ENCODE measurements around the gene GJB5.

The GJB5 gene

DNA sequence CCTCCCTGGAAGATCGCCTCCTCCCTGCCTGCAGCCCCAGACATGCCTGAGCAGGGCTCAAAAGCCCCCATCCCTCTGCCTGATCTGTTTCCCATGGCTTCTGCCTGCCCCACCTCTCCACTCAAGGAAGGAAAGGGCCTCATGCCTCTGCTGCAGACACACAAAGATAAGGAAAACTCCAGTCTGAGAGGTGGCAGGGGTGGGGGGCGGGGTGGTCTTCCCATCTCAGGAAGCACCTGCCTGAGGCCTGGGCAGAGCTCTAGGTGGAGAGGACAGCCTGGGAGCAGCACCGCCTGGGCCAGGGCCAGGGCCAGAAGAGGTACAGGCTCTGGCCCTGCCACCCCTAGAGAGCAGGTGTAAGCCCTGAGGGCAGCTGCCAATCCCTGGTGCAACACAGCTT, 22.1 kb downstream of the GJB5 start:
- DNase-seq (ENCODE audit: low spot score) = no peak

DNA sequence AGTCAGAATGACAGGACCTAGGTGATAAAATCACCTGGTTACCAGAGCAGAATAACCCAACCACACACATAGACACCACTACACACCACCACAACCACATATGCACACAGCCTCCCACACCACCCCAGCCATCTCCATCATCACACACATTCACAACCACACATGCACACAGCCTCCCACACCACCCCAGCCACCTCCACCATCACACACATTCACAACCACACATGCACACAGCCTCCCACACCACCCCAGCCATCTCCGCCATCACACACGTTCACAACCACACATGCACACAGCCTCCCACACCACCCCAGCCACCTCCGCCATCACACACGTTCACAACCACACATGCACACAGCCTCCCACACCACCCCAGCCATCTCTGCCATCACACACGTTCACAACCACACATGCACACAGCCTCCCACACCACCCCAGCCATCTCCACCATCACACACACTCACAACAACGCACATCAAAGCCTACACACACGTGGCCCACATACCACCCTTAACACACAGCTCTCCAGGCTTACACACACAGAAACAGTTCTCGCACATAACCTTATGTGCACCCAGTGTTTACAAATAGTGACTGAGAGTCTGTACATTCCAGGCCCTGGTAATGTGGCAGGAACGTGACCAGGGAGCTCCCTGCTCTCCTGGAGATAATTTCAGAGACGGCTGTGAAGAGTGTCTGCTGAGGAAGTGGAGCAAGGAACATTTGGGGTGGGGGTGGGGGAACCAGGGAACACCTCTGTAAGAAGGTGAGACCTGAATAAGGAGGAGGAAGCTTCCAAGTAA, 22.9 kb downstream of the GJB5 start:
- no peak for DNase-seq (ENCODE audit: low spot score)

DNA sequence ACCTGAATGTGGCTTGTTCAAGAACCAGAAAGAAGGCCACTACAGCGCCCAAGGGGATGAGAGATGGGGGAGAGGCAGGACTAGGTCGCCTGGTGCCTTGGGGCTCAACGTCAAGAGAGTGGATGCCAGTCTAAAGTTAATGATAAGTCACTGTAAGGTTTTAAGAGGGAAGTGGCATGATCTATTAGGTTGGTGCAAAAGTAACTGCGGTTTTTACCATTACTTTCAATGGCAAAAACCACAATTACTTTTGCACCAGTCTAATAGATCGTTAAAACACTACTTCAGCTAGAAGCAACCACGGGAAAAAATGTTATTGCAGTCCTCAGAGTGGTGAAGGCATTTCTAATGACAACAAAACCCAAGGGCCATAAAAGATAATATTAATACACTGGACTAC, 23.5 kb downstream of the GJB5 start:
- DNase-seq (ENCODE audit: low spot score) = no peak

DNA sequence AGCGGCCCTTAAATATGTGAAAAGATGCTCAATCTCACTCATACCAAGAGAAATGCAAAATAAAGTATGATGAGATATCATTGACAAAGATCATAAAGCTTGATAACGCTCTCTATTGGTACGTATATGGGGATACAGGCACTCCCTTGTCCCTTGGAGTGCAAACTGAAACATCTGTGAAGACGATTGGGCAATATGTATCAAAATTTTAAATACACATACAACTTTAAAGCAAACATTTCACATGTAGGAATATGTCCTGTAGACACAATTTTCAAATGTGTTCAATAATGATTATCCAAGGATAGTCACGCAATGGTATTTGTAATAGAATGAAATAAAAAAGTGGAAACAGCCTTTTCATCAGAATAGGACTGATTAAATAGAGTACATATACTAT, 24.2 kb downstream of the GJB5 start:
- DNase-seq (ENCODE audit: low spot score) = no peak

DNA sequence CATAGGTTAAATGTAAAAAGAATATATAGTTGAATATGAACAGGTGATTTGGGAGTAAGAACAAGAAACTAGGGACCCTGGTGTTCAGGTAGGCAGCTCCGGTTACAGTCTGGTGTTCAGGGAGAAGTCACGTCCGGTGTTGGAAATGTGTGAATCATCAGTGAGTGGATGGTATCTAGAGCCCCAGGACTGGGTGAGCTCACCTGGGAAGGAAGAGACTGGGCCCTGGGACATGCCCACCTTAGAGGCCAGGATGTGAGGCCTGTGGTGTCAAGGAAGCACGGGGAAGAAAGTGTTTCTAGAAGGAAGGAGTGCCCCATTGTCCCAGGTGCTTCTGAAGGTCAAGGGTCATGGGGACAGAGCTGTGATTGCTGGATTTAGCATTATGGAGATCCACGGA, 24.7 kb downstream of the GJB5 start:
- no peak for DNase-seq (ENCODE audit: low spot score)

DNA sequence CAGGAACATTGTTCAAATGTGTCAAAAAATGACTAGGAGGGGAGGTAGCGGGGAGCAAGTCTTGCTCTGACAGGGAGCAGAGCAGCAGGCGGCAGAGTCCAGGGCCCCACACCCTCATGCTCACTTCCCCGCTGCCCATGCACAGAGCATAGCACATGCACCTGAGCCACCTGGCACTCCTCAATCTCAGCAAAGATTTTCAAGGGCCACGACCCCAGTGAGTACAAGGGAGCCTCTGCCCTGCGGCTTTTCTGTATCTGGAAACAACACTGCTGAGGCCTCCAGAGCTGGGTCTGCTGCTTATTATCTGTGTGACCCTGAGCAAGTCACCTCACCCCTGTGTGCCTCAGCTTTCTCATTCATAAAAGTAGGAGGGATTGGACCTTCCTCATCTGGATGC, 25.1 kb downstream of the GJB5 start:
- DNase-seq (ENCODE audit: low spot score) = no peak

DNA sequence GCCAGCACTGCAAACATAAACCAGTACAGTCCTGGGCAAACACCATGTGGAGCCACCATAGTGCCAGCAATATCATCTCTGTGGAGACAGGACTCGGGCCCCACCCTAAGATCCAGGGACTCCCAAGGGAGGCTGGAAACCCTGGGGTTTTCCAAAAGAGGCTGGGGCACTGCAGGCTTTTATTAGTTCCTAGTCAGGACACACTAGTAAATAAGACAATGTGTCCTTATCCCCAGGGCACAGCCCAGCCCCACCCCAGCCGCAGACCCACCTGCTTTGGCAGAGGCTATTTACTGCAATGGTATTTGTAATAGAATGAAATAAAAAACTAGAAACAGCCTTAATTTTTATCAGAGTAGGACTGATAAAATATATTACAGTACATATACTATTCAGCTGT, 25.7 kb downstream of the GJB5 start:
- DNase-seq (ENCODE audit: low spot score) = no peak

DNA sequence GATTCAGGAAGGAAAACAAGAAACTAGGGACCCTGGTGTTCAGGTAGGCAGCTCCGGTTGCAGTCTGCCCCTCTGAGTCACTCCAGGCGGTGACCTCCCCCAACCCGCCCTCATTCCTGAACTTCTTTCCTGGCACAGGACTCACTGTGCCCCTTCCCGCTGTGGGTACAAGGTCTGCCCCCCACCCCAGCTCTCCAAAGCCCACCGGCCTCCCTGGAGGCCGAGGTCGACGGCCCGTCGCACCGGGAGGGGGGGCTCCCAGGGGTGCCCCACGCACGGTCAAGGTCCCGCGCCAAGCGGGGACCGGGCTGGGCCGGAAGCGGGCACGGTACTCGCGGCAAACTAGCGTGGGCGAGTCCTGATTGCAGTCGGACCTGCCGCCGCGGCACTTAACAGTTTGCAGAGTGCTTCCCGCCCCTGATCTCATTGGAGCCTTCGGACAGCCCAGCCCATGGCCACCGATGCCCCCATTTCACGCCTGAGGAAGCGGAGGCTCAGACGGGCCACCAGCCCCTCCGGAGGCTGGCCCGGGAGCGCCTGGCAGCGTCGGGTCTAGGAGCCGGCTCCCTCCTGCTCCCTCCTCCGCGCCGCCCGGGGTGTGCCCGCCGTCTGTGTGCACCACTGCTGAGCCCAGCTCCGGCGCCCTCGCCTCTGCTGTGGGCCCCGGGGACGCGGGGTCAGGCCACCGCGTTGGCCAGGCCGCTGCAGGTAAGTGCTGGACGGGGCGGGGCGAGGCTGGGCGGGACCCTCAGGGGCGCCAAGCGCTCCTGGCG, 26.4 kb downstream of the GJB5 start, which contains the start of gene GJB3:
Gene GJB3 (plus strand): TSS at position 144 of the 773 bp plus-strand sequence. CDS start 3,549 bp downstream, outside the sequence.
- DNase-seq (ENCODE audit: low spot score) = peak; percentile 66

DNA sequence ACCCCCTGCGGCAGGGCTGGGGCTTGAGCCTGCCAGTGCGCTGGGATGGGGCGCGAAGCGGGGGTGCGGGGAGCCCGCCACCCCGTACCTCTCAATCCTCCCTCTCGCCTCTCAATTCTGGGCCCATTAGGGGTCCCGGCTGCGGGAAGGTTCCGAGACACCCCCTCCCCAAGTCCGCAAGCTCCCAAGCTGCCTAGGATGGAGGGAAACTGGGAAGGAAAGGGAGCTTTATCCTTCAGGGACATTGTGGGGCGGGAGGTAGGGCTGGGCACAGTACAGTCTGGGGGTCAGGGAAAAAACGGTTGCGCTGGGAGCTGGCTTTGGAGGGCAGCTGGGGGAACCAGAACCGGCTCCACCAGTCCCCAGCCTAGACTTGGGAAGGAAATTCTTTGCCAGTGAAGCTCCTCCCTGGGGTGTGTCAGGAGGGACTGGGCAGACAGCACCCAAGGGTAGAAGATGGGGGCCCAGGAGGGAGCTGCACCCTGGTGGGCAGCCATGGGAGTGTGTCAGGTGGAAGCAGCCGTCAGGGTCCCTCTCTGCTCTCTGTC, 27.1 kb downstream of the GJB5 start:
- DNase-seq (ENCODE audit: low spot score) = no peak

DNA sequence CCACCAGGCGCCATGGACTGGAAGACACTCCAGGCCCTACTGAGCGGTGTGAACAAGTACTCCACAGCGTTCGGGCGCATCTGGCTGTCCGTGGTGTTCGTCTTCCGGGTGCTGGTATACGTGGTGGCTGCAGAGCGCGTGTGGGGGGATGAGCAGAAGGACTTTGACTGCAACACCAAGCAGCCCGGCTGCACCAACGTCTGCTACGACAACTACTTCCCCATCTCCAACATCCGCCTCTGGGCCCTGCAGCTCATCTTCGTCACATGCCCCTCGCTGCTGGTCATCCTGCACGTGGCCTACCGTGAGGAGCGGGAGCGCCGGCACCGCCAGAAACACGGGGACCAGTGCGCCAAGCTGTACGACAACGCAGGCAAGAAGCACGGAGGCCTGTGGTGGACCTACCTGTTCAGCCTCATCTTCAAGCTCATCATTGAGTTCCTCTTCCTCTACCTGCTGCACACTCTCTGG, 29.9 kb downstream of the GJB5 start:
- no peak for DNase-seq (ENCODE audit: low spot score)

DNA sequence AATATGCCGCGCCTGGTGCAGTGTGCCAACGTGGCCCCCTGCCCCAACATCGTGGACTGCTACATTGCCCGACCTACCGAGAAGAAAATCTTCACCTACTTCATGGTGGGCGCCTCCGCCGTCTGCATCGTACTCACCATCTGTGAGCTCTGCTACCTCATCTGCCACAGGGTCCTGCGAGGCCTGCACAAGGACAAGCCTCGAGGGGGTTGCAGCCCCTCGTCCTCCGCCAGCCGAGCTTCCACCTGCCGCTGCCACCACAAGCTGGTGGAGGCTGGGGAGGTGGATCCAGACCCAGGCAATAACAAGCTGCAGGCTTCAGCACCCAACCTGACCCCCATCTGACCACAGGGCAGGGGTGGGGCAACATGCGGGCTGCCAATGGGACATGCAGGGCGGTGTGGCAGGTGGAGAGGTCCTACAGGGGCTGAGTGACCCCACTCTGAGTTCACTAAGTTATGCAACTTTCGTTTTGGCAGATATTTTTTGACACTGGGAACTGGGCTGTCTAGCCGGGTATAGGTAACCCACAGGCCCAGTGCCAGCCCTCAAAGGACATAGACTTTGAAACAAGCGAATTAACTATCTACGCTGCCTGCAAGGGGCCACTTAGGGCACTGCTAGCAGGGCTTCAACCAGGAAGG, 30.5 kb downstream of the GJB5 start:
- DNase-seq (ENCODE audit: low spot score) = no peak

DNA sequence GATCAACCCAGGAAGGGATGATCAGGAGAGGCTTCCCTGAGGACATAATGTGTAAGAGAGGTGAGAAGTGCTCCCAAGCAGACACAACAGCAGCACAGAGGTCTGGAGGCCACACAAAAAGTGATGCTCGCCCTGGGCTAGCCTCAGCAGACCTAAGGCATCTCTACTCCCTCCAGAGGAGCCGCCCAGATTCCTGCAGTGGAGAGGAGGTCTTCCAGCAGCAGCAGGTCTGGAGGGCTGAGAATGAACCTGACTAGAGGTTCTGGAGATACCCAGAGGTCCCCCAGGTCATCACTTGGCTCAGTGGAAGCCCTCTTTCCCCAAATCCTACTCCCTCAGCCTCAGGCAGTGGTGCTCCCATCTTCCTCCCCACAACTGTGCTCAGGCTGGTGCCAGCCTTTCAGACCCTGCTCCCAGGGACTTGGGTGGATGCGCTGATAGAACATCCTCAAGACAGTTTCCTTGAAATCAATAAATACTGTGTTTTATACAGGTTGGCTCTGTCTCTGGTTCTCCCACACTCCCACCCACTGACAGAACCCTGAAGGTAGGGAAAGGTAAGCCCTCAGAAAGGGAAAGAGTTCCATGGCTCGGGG, 31.1 kb downstream of the GJB5 start:
- no peak for DNase-seq (ENCODE audit: low spot score)

DNA sequence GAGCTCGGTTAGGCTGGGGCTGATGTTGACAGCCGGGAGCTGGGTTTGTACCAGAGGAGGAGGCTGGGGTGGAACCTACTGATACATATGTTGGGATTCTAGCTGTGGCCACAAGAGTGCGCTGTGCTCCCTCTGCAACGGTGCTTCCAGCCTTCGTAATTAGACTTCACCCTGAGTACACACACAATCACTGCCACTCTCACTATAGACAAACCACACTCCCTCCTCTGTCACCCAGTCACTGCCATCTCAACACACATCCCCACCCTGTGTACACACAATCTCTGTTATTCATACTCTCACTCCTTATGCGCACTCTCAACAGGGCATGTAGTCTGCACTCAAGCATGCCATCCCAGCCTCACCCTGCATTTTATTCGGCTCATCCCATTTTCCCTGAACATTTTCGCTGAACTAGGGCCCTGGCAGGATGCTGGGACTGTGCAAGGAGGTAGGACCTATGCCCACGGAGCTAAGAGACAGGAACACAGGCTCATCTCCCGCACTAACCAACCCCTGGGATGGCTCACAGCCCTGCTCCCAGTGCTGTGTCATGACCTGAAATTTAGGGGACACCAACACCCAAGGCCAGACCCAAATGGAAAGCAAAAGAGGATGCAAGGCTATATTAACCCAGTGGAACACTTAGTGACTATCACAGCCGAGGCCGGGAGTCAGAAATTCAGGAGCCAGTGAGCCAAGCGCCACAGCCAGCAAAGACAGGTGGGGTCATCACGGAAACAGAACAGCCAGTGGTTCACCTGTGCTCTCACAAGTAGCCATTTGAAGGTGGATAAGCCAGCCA, 31.9 kb downstream of the GJB5 start:
- peak; percentile 84 for DNase-seq (ENCODE audit: low spot score)

DNA sequence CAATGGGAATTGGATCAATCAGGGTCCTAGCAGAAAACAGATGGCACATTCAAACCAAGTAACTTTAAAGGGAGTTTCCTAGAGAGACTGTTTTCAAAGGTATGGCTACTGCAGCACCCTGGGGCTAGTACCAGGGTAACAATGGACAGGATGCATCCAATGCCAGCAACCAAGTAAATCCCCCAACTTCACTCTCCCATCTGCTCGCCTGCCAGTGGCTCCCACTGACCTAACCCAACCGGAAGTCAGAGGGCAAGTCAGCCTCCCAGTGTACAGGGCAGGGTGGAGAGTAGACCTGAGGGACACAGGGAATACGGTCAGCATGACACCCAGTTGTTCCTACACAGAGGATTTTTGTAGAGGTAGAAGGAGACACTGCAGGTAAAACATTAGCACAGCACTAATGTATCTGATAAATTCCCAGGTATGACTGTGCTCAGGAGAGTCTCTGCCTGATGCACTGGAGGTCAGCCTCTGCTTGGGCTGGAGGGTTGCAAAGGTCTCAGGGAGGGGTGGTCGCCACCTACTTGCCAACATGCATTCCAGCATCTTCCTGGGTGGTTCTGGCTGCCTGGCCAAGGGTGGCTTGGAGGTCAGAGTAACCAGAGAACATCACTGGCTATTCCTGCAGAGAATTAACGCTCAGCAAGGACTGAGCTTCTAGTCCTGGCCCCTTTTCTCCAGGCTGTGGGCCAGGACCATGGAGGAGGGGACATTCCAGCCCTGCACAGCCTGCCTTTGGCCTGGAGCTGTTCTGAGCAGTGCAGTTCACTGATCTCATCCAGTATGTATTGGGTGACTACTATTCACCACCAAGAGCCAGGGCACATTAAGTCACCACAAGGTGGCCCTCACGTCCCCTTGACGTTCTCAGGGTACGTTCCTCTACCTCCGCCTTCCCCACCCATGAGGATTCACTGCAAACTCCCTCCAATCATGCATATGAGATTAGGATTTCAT, 32.9 kb downstream of the GJB5 start:
- peak; percentile 48 for DNase-seq (ENCODE audit: low spot score)

DNA sequence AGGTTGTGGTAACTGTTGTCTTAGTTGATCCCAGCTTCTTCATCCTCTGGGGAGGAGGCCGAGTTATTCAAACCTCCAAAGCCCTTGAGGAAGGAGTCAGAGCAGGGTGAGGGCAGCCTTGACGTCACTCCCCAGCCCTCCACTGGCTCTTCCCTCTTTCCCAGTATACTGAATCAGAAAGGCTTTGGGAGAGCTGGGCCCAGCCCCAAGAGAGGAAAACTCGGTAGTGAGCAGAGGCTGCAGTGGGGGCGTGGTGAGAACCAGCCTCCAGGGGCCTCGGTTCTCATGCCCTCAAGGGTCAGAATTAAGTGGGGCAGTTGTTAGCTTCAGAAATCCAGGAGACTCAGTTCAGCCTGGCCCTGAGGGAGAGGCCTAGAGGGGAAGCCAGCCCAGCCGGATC, 36.1 kb downstream of the GJB5 start:
- no peak for DNase-seq (ENCODE audit: low spot score)

DNA sequence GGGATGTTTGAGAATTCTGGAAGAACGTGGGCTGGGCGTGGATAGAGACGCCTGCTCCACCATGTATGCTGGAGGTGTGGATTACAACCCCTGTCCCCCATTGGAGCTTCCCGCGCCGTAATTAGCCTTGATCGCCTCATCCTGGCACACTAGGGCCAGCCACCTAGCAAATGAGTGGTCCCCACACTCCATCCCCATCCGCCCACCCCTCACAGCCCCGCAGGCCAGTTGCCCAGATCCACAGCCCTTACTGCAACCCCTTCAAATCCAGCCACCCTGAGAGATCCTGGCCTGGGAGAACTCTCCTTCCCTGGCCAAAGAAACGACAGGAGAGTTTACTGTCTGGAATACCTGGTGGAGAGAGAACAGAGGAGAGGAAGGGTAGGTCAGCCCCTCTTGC, 37.6 kb downstream of the GJB5 start:
- no peak for DNase-seq (ENCODE audit: low spot score)

DNA sequence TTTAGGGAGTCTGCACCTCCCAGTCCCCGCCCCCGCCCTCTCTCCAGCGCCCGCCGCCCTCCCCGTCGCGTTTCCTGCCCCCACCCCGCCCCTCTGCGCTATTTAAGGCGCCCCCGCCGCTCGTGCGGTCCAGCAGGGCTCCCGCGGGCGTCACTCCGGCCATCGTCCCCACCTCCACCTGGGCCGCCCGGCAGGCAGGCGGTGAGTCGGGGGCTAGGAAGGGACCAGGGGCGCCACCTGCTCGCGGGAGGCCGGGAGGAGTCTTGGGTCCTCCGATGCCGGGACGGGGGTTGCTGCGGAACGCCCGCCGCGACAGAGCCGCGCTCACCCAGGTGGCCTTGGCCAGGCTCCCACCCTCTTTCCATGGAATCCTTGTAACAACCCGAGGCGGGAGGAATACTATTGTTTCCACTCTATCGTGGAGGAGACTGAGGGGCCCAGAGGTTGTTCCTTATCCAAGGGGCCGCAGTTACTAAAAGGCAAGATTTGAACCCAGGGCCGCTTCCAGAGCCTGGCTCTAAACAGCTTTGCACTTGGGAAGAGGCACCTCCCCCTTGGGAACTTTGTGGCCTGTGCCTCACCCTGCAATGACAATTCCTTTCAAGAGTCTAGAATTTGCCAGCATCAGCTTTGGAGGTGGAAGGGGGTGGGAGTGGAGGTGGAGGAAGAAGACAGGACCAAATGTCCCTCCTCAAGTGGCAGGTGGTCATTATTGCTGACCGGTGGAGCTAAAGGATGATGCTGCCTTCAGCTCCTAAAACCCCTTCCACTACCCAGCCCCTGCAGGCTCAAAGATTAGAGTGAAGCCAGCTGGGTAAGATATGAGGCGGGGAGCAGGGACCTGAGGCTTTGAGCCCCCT, 38.3 kb downstream of the GJB5 start, which contains the start of gene GJA4:
Gene GJA4 (plus strand): TSS at position 132 of the 860 bp plus-strand sequence. CDS start 1,215 bp downstream, outside the sequence.
- no peak for DNase-seq (ENCODE audit: low spot score)

DNA sequence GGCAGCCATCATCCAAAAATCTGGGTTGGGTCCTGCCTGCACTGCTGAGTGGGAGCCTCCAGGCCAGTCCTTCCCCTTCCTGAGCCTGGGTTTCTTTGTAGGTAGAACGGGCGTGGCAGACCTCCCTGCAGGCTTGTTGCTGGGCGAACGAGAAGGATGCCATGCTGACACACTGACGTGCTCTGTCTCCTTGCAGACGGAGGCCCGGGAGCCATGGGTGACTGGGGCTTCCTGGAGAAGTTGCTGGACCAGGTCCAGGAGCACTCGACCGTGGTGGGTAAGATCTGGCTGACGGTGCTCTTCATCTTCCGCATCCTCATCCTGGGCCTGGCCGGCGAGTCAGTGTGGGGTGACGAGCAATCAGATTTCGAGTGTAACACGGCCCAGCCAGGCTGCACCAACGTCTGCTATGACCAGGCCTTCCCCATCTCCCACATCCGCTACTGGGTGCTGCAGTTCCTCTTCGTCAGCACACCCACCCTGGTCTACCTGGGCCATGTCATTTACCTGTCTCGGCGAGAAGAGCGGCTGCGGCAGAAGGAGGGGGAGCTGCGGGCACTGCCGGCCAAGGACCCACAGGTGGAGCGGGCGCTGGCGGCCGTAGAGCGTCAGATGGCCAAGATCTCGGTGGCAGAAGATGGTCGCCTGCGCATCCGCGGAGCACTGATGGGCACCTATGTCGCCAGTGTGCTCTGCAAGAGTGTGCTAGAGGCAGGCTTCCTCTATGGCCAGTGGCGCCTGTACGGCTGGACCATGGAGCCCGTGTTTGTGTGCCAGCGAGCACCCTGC, 39.3 kb downstream of the GJB5 start:
- no peak for DNase-seq (ENCODE audit: low spot score)

Measured in AG20443 (cell line).